SK-N-SH (cell line): Measurements from ENCODE around the gene FBXW8. TPM values are rescaled to one million over a fixed set of nuclear protein-coding genes. Genes with fewer than 3 reads are reported as not detected.

Experiments used
- CTCF ChIA-PET: fragments of 300-600, 350-600 bp; formaldehyde crosslinking; extraction: SDS; loops from one replicate; lab custom pipeline; 2021; lab: Yijun Ruan, JAX
- POLR2A ChIA-PET: fragments of 350-600 bp; sonication (Branson Sonifier 250); formaldehyde crosslinking; extraction: SDS; loops from one replicate; lab custom pipeline; 2020; ENCODE audit warnings: antibody characterized with exemption, inconsistent platforms; lab: Yijun Ruan, JAX
- DNase-seq: peaks from one replicate; pipeline ENCODE4 v3.0.0; 2012
- H2AFZ ChIP-seq: fragments of 200-600 bp; sonication (generic); 2 replicates; pipeline ENCODE4 v1.8.1; 2016; ENCODE audit warnings: antibody characterized with exemption, mild to moderate bottlenecking, low read depth
- H3F3A ChIP-seq: fragments of 200-600 bp; sonication (generic); replicated peaks from 2 replicates; pipeline ENCODE3; 2016; ENCODE audit warnings: antibody characterized with exemption, mild to moderate bottlenecking; ENCODE audit not compliant: insufficient read depth
- H3K27ac ChIP-seq, 2 experiments: fragments of 200-500 bp in 1 of 2; fragments of 200-600 bp in 1 of 2; sonication (Bioruptor generic) in 1 of 2; sonication (generic), shearing (Covaris generic) in 1 of 2; 2 replicates each; pipeline versions ENCODE4 v1.5.1 to v1.6.1; 2014 to 2016; ENCODE audit warnings: low read depth in 2 of 2, inconsistent platforms in 1 of 2, low read length in 1 of 2, mild to moderate bottlenecking in 1 of 2, mixed read lengths in 1 of 2
- H3K27me3 ChIP-seq: fragments of 200-600 bp; sonication (generic), shearing (Covaris generic); 2 replicates; pipeline ENCODE4 v1.6.1; 2016; ENCODE audit warnings: mixed run types; ENCODE audit not compliant: insufficient read depth
- H3K36me3 ChIP-seq, 2 experiments: fragments of 200-500 bp in 1 of 2; fragments of 200-600 bp in 1 of 2; sonication (Bioruptor generic) in 1 of 2; sonication (generic) in 1 of 2; replicated peaks in 1 of 2; 2 replicates each; pipeline versions ENCODE3 to v1.5.1; 2014 to 2016; ENCODE audit warnings: low read length in 1 of 2, mild to moderate bottlenecking in 1 of 2; ENCODE audit not compliant: insufficient read depth in 2 of 2, control insufficient read depth in 1 of 2
- H3K4me1 ChIP-seq, 2 experiments: fragments of 200-500 bp in 1 of 2; fragments of 200-600 bp in 1 of 2; sonication (Bioruptor generic) in 1 of 2; sonication (generic), shearing (Covaris generic) in 1 of 2; 2 replicates each; pipeline versions ENCODE4 v1.5.1 to v1.6.1; 2014 to 2016; ENCODE audit warnings: low read depth in 1 of 2, low read length in 1 of 2, mixed run types in 1 of 2; ENCODE audit not compliant: insufficient read depth in 2 of 2, control insufficient read depth in 1 of 2
- H3K4me2 ChIP-seq: fragments of 200-600 bp; sonication (generic), shearing (Covaris generic); 2 replicates; pipeline ENCODE4 v1.6.1; 2017; ENCODE audit warnings: mixed run types
- H3K4me3 ChIP-seq, 2 experiments: fragments of 200-500 bp in 1 of 2; fragments of 200-600 bp in 1 of 2; sonication (Bioruptor generic) in 1 of 2; sonication (generic), shearing (Covaris generic) in 1 of 2; 2 replicates each; pipeline versions ENCODE4 v1.5.1 to v1.8.1; 2014 to 2016; ENCODE audit warnings: low read depth in 2 of 2, inconsistent platforms in 1 of 2, low read length in 1 of 2, mild to moderate bottlenecking in 1 of 2, mixed read lengths in 1 of 2, moderate library complexity in 1 of 2
- H3K79me2 ChIP-seq: fragments of 200-600 bp; sonication (generic); 2 replicates; pipeline ENCODE4 v1.8.1; 2017; ENCODE audit warnings: mild to moderate bottlenecking; ENCODE audit not compliant: insufficient read depth
- H3K9ac ChIP-seq: fragments of 200-600 bp; sonication (generic); 2 replicates; pipeline ENCODE4 v1.6.1; 2017; ENCODE audit warnings: mixed run types
- H3K9me2 ChIP-seq: fragments of 200-600 bp; sonication (generic); 2 replicates; pipeline ENCODE4 v1.6.1; 2017; ENCODE audit warnings: mixed run types
- H3K9me3 ChIP-seq: fragments of 200-600 bp; sonication (generic); 2 replicates; pipeline ENCODE4 v1.6.1; 2017; ENCODE audit warnings: mixed run types, mild to moderate bottlenecking, moderate library complexity
- H4K20me1 ChIP-seq: fragments of 200-600 bp; sonication (generic); 2 replicates; pipeline ENCODE4 v1.6.1; 2017; ENCODE audit warnings: mild to moderate bottlenecking, mixed run types; ENCODE audit not compliant: insufficient read depth
- ELF1 ChIP-seq: IDR thresholded peaks from 2 replicates; pipeline ENCODE4 v1.4.0; 2012
- EP300 ChIP-seq, 2 experiments: IDR thresholded peaks; 2 replicates each; pipeline versions ENCODE4 v1.4.0 to v1.6.1; 2012; ENCODE audit warnings: borderline replicate concordance in 1 of 2, low read depth in 1 of 2, low read length in 1 of 2
- EZH2phosphoT487 ChIP-seq: fragments of 200-600 bp; sonication (generic); IDR thresholded peaks from 2 replicates; pipeline ENCODE4 v1.6.1; 2017; ENCODE audit warnings: low read depth, mixed run types, mild to moderate bottlenecking, antibody characterized with exemption, moderate library complexity, borderline replicate concordance
- FOSL2 ChIP-seq: IDR thresholded peaks from 2 replicates; pipeline ENCODE4 v1.4.0; 2012; ENCODE audit warnings: low read depth, mild to moderate bottlenecking, moderate library complexity, borderline replicate concordance
- FOXJ3 ChIP-seq: sonication (generic); formaldehyde crosslinking; IDR thresholded peaks from 2 replicates; pipeline ENCODE4 v1.5.1; 2020; ENCODE audit warnings: mild to moderate bottlenecking, missing genetic modification reagents
- GABPA ChIP-seq: IDR thresholded peaks from 2 replicates; pipeline ENCODE4 v1.4.0; 2012; ENCODE audit warnings: low read depth, mild to moderate bottlenecking
- JUND ChIP-seq: IDR thresholded peaks from 2 replicates; pipeline ENCODE4 v1.4.0; 2012
- MEF2A ChIP-seq: IDR thresholded peaks from 2 replicates; pipeline ENCODE4 v1.4.0; 2012; ENCODE audit warnings: low read depth, borderline replicate concordance
- MXI1 ChIP-seq: IDR thresholded peaks from 2 replicates; pipeline ENCODE4 v1.6.1; 2012; ENCODE audit warnings: mild to moderate bottlenecking, low read depth, low read length, improper control_type of control experiment
- NFIC ChIP-seq: IDR thresholded peaks from 2 replicates; pipeline ENCODE4 v1.4.0; 2012; ENCODE audit warnings: borderline replicate concordance
- POLR2AphosphoS5 ChIP-seq: IDR thresholded peaks from 2 replicates; pipeline ENCODE4 v1.6.1; 2012; ENCODE audit warnings: low read depth, low read length
- RAD21 ChIP-seq: IDR thresholded peaks from 2 replicates; pipeline ENCODE4 v1.6.1; 2012; ENCODE audit warnings: mild to moderate bottlenecking, low read length
- RCOR1 ChIP-seq: fragments of 150-350 bp; IDR thresholded peaks from 2 replicates; pipeline ENCODE4 v1.6.1; 2017; ENCODE audit warnings: antibody characterized with exemption, low read length
- SIN3A ChIP-seq: IDR thresholded peaks from 2 replicates; pipeline ENCODE4 v1.6.1; 2012; ENCODE audit warnings: low read depth, mild to moderate bottlenecking, low read length, moderate library complexity, borderline replicate concordance
- TCF12 ChIP-seq: IDR thresholded peaks from 2 replicates; pipeline ENCODE4 v1.4.0; 2012
- TEAD4 ChIP-seq: IDR thresholded peaks from 2 replicates; pipeline ENCODE4 v1.4.0; 2012; ENCODE audit warnings: mild to moderate bottlenecking, borderline replicate concordance; ENCODE audit not compliant: insufficient read depth
- WGBS: methylation state at CpG from one replicate; pipeline ENCODE4 v1.1.6; 2017; ENCODE audit warnings: low lambda C conversion rate; 5-methylcytosine and 5-hydroxymethylcytosine counted together
- polyA plus RNA-seq, 3 experiments: library from polyadenylated mRNA; depleted of rRNA; stranded (reverse); fragments of >200 nt; gene quantifications; 2 replicates each; pipeline ENCODE4 v1.2.3, GENCODE V29; 2012
- TF ChIP-seq, protein P1 (sequence below): fragments of 150-350 bp; IDR thresholded peaks from 2 replicates; pipeline ENCODE4 v1.6.1; 2016; ENCODE audit warnings: mild to moderate bottlenecking, low read depth, low read length
- TF ChIP-seq, protein P2 (sequence below): IDR thresholded peaks from 2 replicates; pipeline ENCODE4; 2012

The FBXW8 gene
- polyA plus RNA-seq, 1 of the 3 experiments (the other 2 are of a cell fraction) = 15.6 TPM

DNA sequence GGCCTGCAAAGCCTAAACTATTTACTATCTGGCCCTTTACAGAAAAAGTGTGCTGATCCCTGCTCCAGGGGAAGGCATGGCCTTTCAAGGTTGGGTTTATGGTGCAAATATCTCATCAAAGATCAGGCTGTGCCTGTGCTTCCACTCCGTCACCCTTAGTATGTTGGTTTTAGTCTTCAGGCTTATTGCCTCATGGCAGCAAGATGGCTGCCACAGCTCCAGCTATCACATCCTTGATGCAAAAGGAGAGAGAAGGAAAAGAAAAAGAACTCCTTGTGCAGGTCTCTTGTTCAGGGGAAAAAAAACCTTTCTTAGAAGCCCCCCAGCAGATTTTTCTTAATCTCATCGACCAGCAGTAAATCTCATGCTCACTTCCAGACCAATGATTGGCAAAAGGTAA is 20.4 kb upstream of the FBXW8 start:
- DNase-seq = no peak
- TF ChIP-seq RCOR1 (no peak), RAD21 (no peak), JUND (no peak), MEF2A (no peak), TEAD4 (no peak), MXI1 (no peak)
- no peaks in the 10 kb centered on the region for H3K4me1 ChIP-seq
- 81% methylated on average over 2 of the region's 2 CpGs for WGBS
- no peaks in the 10 kb centered on the region for H4K20me1 ChIP-seq
- POLR2A ChIA-PET = no interaction called here
- H3K27me3 ChIP-seq = peaks cover 11% of the 10 kb centered on the region; the same call in 1 of the 2 replicates
- no peaks in the 10 kb centered on the region for H3K36me3 ChIP-seq
- H3K4me2 ChIP-seq = no peak overlapping the region
- CTCF ChIA-PET = no interaction called here
- H3K9me3 ChIP-seq = no peaks in the 10 kb centered on the region
- no peaks in the 10 kb centered on the region for H3K79me2 ChIP-seq
- H3K9me2 ChIP-seq = no peaks in the 10 kb centered on the region
- H3K9ac ChIP-seq = no peak overlapping the region
- H3K4me3 ChIP-seq = no peak overlapping the region
- no peak overlapping the region for H2AFZ ChIP-seq
- no peaks in the 10 kb centered on the region for H3F3A ChIP-seq
- no peak overlapping the region for H3K27ac ChIP-seq

DNA sequence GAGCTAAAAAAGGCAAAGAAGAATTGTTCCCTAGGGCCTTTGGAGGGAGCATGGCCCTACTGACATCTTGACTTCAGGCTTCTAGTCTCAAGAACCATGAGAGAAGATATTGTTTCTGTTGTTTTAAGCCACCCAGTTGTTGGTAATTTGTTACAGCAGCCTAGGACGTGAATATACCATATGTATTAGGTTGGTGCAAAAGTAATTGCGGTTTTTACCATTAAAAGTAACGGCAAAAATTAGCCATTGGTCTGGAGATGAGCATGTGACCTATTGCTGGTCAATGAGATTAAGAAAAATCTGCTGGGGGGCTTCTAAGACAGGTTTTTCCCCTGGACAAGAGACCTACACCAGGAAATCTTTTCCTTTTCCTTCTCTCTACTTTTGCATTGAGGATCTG is 19.7 kb upstream of the FBXW8 start:
- peaks cover 11% of the 10 kb centered on the region; the same call in 1 of the 2 replicates for H3K27me3 ChIP-seq
- POLR2A ChIA-PET = no interaction called here

More for the DNA sequence above, 19.7 kb upstream of the FBXW8 start:
- Histone ChIP-seq H3K9me2 (no peaks in the 10 kb centered on the region), H3K4me1 (no peaks in the 10 kb centered on the region), H3K79me2 (no peaks in the 10 kb centered on the region), H3K9ac (no peak overlapping the region), H3F3A (no peaks in the 10 kb centered on the region), H2AFZ (no peak overlapping the region), H3K4me3 (no peak overlapping the region), H3K27ac (no peak overlapping the region), H3K36me3 (no peaks in the 10 kb centered on the region), H3K9me3 (no peaks in the 10 kb centered on the region), H4K20me1 (no peaks in the 10 kb centered on the region), H3K4me2 (no peak overlapping the region)
- CTCF ChIA-PET = interaction anchor here (0.7 kb wide), 1 partner anchor 9 kb away, joined by 3 read pairs; no protein-coding TSS in a partner anchor
- TF ChIP-seq MXI1 = no peak
- TF ChIP-seq TCF12 = no peak
- no peak for TF ChIP-seq FOXJ3 (CRISPR knock-in tag)
- no peak for TF ChIP-seq NFIC
- TF ChIP-seq ELF1 = no peak
- TF ChIP-seq RAD21 = no peak
- TF ChIP-seq, protein P1, sequence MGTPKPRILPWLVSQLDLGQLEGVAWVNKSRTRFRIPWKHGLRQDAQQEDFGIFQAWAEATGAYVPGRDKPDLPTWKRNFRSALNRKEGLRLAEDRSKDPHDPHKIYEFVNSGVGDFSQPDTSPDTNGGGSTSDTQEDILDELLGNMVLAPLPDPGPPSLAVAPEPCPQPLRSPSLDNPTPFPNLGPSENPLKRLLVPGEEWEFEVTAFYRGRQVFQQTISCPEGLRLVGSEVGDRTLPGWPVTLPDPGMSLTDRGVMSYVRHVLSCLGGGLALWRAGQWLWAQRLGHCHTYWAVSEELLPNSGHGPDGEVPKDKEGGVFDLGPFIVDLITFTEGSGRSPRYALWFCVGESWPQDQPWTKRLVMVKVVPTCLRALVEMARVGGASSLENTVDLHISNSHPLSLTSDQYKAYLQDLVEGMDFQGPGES = no peak
- no peak for TF ChIP-seq JUND
- TF ChIP-seq RCOR1 = no peak
- no peak for TF ChIP-seq SIN3A
- TF ChIP-seq EZH2phosphoT487 = no peak
- no peak for TF ChIP-seq GABPA
- no peak for TF ChIP-seq EP300 (IDR thresholded peaks at IDR 0.05; ENCODE audit: borderline replicate concordance in 1 of 2, low read depth in 1 of 2, low read length in 1 of 2)
- TF ChIP-seq POLR2AphosphoS5 = no peak
- TF ChIP-seq FOSL2 = no peak
- TF ChIP-seq, protein P2, sequence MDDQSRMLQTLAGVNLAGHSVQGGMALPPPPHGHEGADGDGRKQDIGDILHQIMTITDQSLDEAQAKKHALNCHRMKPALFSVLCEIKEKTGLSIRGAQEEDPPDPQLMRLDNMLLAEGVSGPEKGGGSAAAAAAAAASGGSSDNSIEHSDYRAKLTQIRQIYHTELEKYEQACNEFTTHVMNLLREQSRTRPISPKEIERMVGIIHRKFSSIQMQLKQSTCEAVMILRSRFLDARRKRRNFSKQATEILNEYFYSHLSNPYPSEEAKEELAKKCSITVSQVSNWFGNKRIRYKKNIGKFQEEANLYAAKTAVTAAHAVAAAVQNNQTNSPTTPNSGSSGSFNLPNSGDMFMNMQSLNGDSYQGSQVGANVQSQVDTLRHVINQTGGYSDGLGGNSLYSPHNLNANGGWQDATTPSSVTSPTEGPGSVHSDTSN = no peak
- DNase-seq = no peak
- 45% methylated on average over 3 of the region's 3 CpGs for WGBS
